Spleen (tissue), 3 donors: ENCODE data around the gene OXA1L.
"Not testable (repeated sequence)": the region's sequence is repeated elsewhere in the genome, so short reads cannot be mapped to it uniquely, and the experiment has no call there.

Source experiments
- POLR2A ChIP-seq, 3 donors: fragments of 450-650 bp; IDR thresholded peaks; one replicate each; pipeline ENCODE4 v1.5.1; 2017; ENCODE audit warnings: antibody characterized with exemption in 3 of 3, mild to moderate bottlenecking in 1 of 3
- POLR2AphosphoS5 ChIP-seq, 3 donors: sonication (generic); formaldehyde crosslinking; IDR thresholded peaks; one replicate each; pipeline ENCODE4 v1.5.1; 2017; ENCODE audit warnings: antibody characterized with exemption in 3 of 3

DNA sequence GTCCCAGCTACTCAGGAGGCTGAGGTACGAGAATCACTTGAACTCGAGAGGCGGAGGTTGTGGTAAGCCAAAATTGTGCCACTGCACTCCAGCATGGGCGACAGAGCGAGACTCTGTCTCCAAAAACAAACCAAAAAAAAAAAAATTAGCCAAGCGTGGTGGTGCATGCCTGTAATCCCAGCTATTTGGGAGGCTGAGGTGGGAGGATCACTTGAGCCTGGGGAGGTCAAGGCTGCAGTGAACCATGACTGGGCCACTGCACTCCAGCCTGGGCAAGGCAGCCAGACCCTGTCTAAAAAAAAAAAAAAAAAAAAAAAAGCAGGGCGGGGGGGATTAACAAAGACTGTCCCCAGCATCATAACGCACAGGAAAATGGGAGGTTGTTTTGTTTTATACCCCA lies 10.4 kb downstream of the OXA1L start:
- not testable (repeated sequence) for TF ChIP-seq POLR2A, POLR2AphosphoS5 (IDR thresholded peaks at IDR 0.05)
